Measurements from ENCODE around the gene PBX1. TPM values are rescaled to one million over a fixed set of nuclear protein-coding genes. Genes with fewer than 3 reads are reported as not detected.

The PBX1 gene
- total and polyA plus RNA-seq, 12 donors, result 13.3 to 91.8 (median 62.7) TPM

DNA sequence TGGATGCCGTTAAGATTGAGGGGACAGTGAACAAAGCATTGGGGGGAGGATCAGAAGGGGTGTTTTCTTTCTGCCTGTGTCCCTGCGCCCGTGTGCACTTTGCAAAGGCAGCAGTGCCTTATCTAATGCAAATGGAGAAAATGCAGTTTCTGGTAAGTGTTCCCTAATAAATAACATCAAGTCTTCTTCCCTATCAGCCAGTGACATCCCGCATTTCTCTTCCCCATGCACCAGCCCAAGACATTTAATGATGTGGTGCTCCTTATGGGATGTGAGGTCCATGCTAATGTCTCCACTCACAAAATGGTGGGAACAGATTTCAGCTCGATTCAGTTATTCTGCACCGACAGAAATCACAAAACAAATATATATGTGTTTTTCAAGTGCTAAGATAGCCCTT lies 111.8 kb downstream of the PBX1 start:
- peaks cover 0 to 72% (median 31%) of the 10 kb centered on the region in 9 donors for H3K4me1 ChIP-seq

DNA sequence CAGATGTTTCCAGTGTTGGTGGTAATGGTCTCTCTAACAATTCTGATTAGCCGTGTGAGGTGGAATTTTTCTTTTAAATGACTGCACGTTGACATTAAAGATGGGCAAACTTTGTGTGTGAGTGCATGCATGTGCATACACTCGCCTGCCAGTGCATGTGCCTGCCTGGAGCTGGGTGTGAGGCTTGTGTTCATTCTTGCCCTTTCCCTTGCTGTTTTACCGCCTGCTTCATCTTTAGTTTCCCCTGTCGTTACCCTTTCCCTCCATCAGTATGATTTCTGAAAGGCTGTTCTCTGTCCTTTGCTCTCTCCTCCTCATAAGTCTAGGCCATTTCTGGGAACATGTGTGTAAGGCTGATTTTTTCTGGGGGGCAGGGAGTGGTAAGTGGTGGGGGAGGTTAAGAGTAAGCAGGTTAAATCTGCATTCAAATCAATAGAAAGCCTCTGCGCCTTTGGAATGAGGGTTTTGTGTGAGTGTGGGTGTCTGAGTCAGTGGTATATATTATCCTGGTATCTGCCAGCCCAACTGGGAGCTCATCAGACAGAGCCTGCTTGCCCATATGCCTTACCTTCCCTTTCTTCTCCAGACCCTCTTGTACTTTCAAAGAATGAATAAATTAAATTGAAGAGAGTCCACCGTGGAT lies 112.5 kb downstream of the PBX1 start:
- Histone ChIP-seq H3K36me3 (peaks cover 0 to 3% (median 0%) of the 10 kb centered on the region in 9 donors), H3K4me3 (no peak overlapping the region), H3K9me3 (peaks cover 0 to 10% (median 0%) of the 10 kb centered on the region in 11 donors), H3K27me3 (no peaks in the 10 kb centered on the region), H3K27ac (no peak overlapping the region), H3K4me1 (peaks cover 0 to 69% (median 29%) of the 10 kb centered on the region in 9 donors)
- intact Hi-C loops (cut with DNase I), result no loop called here
- no peak for ATAC-seq
- 80 to 81% methylated on average over 7 of the region's 7 CpGs for WGBS, 2 donors
- TF ChIP-seq CTCF (IDR thresholded peaks at IDR 0.05), result no peak
- DNase-seq, result no peak

More for the DNA sequence above, 111.8 kb downstream of the PBX1 start:
- Histone ChIP-seq H3K27me3 (no peaks in the 10 kb centered on the region), H3K4me3 (no peak overlapping the region), H3K27ac (no peak overlapping the region), H3K36me3 (no peaks in the 10 kb centered on the region), H3K9me3 (peaks cover 0 to 10% (median 0%) of the 10 kb centered on the region in 11 donors)
- intact Hi-C loops (cut with DNase I), result no loop called here
- ATAC-seq, result no peak
- TF ChIP-seq CTCF (IDR thresholded peaks at IDR 0.05), result no peak
- no peak for DNase-seq
- 81% methylated on average over 6 of the region's 6 CpGs for WGBS, 2 donors

DNA sequence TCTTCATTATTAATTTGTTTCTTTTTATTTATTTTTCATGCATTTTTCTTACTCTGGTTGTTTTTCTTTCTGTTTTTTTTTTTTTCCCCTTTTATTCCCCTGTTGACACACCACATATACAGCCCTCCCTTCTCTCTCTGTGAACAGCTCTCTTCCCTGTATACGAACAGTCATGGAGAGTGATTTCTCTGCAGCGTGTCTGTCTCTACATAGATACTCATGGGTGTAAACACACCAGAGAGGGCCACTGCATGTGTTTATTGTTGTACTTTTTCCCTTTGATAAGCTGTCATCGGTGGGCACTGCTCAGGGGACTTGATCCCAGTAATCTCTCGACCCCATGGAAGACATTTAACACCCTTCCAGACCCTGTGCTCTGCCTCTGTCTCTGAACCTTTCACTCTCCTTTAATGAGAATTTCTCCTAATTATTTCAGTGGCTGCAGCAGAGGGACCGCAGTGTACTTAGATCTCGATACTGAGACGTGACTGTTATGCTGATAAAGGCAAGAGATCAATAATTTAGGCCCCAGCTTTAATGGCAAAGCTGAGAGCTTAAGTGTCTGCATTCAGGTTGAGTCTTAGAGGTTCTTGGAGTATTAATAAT lies 113.1 kb downstream of the PBX1 start:
- Histone ChIP-seq H3K27me3 (no peaks in the 10 kb centered on the region), H3K27ac (peak overlapping the region in 1 of 10 donors; percentile 31), H3K36me3 (peaks cover 0 to 3% (median 0%) of the 10 kb centered on the region in 9 donors), H3K4me1 (peaks cover 0 to 63% (median 23%) of the 10 kb centered on the region in 9 donors), H3K4me3 (no peak overlapping the region), H3K9me3 (peaks cover 0 to 10% (median 0%) of the 10 kb centered on the region in 11 donors)
- no peak for TF ChIP-seq CTCF (IDR thresholded peaks at IDR 0.05)
- intact Hi-C loops (cut with DNase I), result no loop called here
- ATAC-seq (peak in 2 of 8 donors; percentile 20 to 43), DNase-seq (no peak)
- WGBS, 2 donors, result 39 to 46% methylated on average over 7 of the region's 7 CpGs

DNA sequence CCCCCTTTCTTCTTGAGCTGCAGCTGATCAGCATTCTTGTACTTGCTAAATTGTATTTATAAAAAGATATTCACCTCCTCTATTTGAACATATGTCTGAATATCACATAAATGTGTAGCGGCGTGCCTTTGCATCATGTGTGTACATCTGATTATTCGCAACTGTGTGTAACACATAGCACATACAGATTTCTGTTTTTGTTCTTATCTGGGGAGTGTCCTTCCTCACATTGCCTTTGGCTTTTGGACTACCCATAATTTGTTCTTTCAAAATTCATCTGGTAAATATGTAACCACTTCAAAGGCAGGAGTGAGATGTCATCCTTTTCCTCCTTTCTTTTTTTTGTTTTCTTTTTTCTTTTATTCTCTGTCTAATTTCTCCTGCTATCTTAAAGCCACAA lies 113.6 kb downstream of the PBX1 start:
- no peak overlapping the region for H3K4me3 ChIP-seq
- 91 to 95% methylated on average over 3 of the region's 3 CpGs for WGBS, 2 donors
- peaks cover 0 to 58% (median 23%) of the 10 kb centered on the region in 9 donors for H3K4me1 ChIP-seq
- ATAC-seq (no peak), DNase-seq (no peak)
- peaks cover 0 to 10% (median 0%) of the 10 kb centered on the region in 11 donors for H3K9me3 ChIP-seq
- peaks cover 0 to 3% (median 0%) of the 10 kb centered on the region in 9 donors for H3K36me3 ChIP-seq
- H3K27me3 ChIP-seq, result no peaks in the 10 kb centered on the region
- no peak for TF ChIP-seq CTCF (IDR thresholded peaks at IDR 0.05)
- intact Hi-C loops (cut with DNase I), result no loop called here
- H3K27ac ChIP-seq, result no peak overlapping the region

Data from heart right ventricle (tissue), 16 donors.